Lower lobe of right lung (tissue), 2 donors: ENCODE measurements around the gene TSHZ3. TPM values are rescaled to one million over a fixed set of nuclear protein-coding genes. Genes with fewer than 3 reads are reported as not detected.

ENCODE experiments used
- ATAC-seq, 2 donors: fragments of 200-7000 bp; cut with Tn5 transposase; one replicate each; pipeline ENCODE4 v1.9.1; 2020 to 2022; ENCODE audit warnings: mild to moderate bottlenecking in 2 of 2, moderate library complexity in 2 of 2
- DNase-seq: peaks from one replicate; pipeline ENCODE4 v3.0.0-alpha.2; 2020
- H3K27ac ChIP-seq: fragments of 200-600 bp; one replicate; pipeline ENCODE4 v1.8.0; 2022
- H3K27me3 ChIP-seq: fragments of 200-600 bp; one replicate; pipeline ENCODE4 v1.8.0; 2022; ENCODE audit warnings: low read depth
- H3K36me3 ChIP-seq: fragments of 200-600 bp; one replicate; pipeline ENCODE4 v1.8.0; 2022; ENCODE audit warnings: mild to moderate bottlenecking
- H3K4me1 ChIP-seq: fragments of 200-600 bp; one replicate; pipeline ENCODE4 v1.8.0; 2022
- H3K4me3 ChIP-seq: fragments of 200-600 bp; one replicate; pipeline ENCODE4 v1.8.0; 2022; ENCODE audit warnings: mild to moderate bottlenecking
- H3K9me3 ChIP-seq: fragments of 200-600 bp; one replicate; pipeline ENCODE4 v1.8.0; 2022
- intact Hi-C: fragments of 100-400 bp; cut with DNase I; formaldehyde crosslinking; loops from one replicate; pipeline ENCODE4 v1.11.0; 2022
- total RNA-seq: library from RNA; stranded (reverse); fragmentation: NEBNext Ultra II Directional; extraction: Animal tissue kit (Norgen Biotek cat#: 25700); gene quantifications from one replicate; pipeline ENCODE4 v1.2.1, GENCODE V29; 2021
- TF ChIP-seq, protein P1 (sequence below): fragments of 200-600 bp; IDR thresholded peaks from one replicate; pipeline ENCODE4 v1.8.0; 2022; ENCODE audit warnings: antibody characterized with exemption, mild to moderate bottlenecking
- donor health status: DM: no; HTN: yes; CAD: no; lungs with severe emphysema.

Gene TSHZ3
- total RNA-seq, 1 donor from 2014 or later = 5.7 TPM

DNA sequence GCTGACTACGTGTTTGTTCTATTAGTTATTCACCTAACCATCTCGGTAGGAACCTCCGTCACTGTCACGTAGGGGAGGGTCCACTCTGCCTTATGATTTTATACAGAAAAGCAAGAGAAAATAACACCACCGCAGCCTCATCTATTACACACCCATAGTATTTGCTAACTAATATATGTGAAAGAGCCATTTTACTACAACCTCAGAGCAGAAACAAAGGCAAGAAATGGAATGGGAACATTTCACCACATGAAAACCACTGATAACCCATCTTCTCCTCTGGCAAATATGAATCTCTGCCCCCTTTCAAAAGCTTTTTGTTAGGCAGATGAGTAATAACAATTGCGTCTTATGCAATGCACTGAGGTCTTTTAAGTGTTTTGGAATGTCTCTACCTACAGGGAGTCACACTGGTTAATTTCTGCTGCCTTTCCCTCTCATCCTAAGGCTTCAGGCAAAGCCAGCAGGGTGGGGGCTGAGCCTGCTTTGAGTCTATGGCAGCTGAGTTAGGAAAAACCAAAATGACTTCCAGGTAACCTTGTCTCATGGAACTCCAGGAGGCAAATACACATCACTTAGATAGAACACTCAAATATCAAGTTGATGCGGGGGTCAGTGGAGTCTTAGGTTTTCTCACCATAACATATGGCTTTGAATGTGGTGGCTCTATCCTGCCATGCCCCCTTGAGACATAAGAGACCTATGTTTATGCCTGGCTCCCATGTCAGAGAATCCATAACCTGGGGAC, 15.0 kb downstream of the TSHZ3 start:
- intact Hi-C loops = no loop called here
- no peaks in the 10 kb centered on the region for H3K9me3 ChIP-seq
- DNase-seq = no peak
- H3K4me1 ChIP-seq = peaks cover 12% of the 10 kb centered on the region
- no peak overlapping the region for H3K27ac ChIP-seq
- no peaks in the 10 kb centered on the region for H3K36me3 ChIP-seq
- TF ChIP-seq, protein P1, sequence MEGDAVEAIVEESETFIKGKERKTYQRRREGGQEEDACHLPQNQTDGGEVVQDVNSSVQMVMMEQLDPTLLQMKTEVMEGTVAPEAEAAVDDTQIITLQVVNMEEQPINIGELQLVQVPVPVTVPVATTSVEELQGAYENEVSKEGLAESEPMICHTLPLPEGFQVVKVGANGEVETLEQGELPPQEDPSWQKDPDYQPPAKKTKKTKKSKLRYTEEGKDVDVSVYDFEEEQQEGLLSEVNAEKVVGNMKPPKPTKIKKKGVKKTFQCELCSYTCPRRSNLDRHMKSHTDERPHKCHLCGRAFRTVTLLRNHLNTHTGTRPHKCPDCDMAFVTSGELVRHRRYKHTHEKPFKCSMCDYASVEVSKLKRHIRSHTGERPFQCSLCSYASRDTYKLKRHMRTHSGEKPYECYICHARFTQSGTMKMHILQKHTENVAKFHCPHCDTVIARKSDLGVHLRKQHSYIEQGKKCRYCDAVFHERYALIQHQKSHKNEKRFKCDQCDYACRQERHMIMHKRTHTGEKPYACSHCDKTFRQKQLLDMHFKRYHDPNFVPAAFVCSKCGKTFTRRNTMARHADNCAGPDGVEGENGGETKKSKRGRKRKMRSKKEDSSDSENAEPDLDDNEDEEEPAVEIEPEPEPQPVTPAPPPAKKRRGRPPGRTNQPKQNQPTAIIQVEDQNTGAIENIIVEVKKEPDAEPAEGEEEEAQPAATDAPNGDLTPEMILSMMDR = no peak
- H3K4me3 ChIP-seq = no peak overlapping the region
- no peaks in the 10 kb centered on the region for H3K27me3 ChIP-seq
- ATAC-seq = no peak

DNA sequence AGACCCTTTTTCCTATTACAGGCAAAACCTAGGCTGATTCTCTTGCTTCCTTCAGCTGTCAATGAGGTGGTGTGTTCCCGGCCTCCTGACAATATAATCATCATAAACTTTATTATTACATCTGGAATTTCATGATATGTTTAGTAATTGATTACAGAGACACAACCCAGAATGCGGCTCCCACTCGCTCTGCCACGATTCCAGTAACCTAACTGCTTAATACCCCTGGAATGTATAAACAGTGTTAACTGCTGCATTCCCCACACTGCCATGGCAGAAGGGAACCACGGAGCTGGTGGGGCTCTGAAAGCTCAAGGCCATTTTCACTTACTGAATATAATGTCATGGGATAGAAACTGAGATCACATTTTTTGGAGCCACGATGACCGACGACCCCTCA, 17.1 kb downstream of the TSHZ3 start:
- no peak overlapping the region for H3K27ac ChIP-seq
- H3K4me1 ChIP-seq = peaks cover 5% of the 10 kb centered on the region
- no peak overlapping the region for H3K4me3 ChIP-seq
- TF ChIP-seq, protein P1 = no peak
- ATAC-seq (no peak), DNase-seq (no peak)
- H3K9me3 ChIP-seq = no peaks in the 10 kb centered on the region
- H3K27me3 ChIP-seq = no peaks in the 10 kb centered on the region
- H3K36me3 ChIP-seq = no peaks in the 10 kb centered on the region
- intact Hi-C loops = no loop called here

DNA sequence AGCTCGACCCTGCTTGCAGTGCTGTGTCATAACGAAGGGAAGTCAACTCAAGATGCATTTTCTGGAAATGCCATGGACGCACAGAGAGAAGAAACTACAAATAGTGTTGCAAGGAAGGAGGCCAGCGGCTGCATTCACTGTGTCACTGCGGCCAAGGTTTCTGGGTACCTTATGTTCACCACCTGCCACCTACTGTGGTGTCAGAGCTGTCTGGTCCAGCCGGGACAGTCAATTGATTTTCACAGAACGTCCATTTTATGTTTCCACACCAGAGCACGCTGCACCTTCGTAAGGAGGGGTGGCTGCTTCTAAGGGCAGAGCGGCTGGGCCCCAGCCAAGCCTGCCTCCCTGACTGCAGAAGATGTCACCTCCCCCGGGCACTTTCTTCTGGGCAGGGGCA, 17.7 kb downstream of the TSHZ3 start:
- intact Hi-C loops = no loop called here
- no peak overlapping the region for H3K4me3 ChIP-seq
- H3K27ac ChIP-seq = no peak overlapping the region
- H3K4me1 ChIP-seq = peaks cover 5% of the 10 kb centered on the region
- no peaks in the 10 kb centered on the region for H3K36me3 ChIP-seq
- no peak for DNase-seq
- TF ChIP-seq, protein P1 = no peak
- no peaks in the 10 kb centered on the region for H3K9me3 ChIP-seq
- no peak for ATAC-seq
- no peaks in the 10 kb centered on the region for H3K27me3 ChIP-seq

DNA sequence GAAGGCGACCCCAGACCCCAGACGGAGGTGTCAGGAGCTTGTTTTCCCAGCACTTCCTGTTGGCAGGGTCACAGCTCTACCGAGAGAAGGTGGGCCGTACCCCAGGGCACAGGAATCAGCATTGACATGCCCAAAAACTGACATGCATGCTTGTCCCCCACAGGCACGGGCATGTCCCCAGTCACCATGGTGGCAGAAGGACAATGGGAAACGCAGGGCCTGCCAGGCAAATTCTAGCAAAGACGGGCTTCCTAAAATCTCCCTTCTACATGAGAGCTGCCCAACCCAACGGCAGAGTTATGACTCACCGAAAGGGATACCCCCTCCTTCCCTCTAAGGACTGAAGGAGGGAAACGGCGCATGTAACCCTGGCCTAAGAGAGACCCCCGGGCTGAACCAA, 18.5 kb downstream of the TSHZ3 start:
- H3K4me1 ChIP-seq = peaks cover 5% of the 10 kb centered on the region
- no peaks in the 10 kb centered on the region for H3K36me3 ChIP-seq
- H3K4me3 ChIP-seq = no peak overlapping the region
- ATAC-seq = no peak
- no peaks in the 10 kb centered on the region for H3K9me3 ChIP-seq
- H3K27ac ChIP-seq = no peak overlapping the region
- no peak for DNase-seq
- TF ChIP-seq, protein P1 = no peak
- no peaks in the 10 kb centered on the region for H3K27me3 ChIP-seq
- intact Hi-C loops = no loop called here

DNA sequence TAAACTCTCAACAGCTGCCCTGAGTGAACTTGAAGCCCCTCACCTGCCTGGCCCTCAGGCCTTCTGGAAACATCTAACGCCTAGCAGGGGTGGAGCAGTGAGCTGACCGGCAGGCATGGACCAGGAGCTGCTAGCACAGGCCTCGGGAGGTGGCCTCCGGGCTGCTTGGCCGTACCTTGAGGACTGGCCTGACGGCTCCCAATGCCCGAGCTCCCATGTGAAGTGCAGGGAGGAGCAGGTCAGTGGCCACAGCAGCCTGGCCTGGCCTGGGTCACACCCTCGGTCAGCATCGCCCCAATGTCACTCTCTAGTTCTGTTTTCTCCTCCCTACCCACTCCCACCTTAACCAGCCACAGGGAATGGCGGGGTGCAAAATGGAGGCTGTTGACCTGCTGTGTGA, 19.0 kb downstream of the TSHZ3 start:
- intact Hi-C loops = no loop called here
- Histone ChIP-seq H3K36me3 (no peaks in the 10 kb centered on the region), H3K27me3 (no peaks in the 10 kb centered on the region), H3K27ac (no peak overlapping the region), H3K4me1 (peaks cover 5% of the 10 kb centered on the region), H3K4me3 (no peak overlapping the region), H3K9me3 (no peaks in the 10 kb centered on the region)
- TF ChIP-seq, protein P1 = no peak
- DNase-seq = no peak
- ATAC-seq = no peak
